HPDE6-E6E7 (cell line): ENCODE results near the gene LRP1B.

Experiments used
- DNase-seq: peaks from one replicate; pipeline ENCODE4 v3.0.0; 2011; ENCODE audit warnings: missing footprints; ENCODE audit errors: extremely low spot score

Gene LRP1B

GRCh38 chr2:141151611-141152286, 979.1 kb downstream of the LRP1B start:
- DNase-seq, result no peak

GRCh38 chr2:141142025-141142424, 988.8 kb downstream of the LRP1B start:
- no peak for DNase-seq

- no peak for DNase-seq
Measured at GRCh38 chr2:141137122-141137693, 993.6 kb downstream of the LRP1B start.

DNA sequence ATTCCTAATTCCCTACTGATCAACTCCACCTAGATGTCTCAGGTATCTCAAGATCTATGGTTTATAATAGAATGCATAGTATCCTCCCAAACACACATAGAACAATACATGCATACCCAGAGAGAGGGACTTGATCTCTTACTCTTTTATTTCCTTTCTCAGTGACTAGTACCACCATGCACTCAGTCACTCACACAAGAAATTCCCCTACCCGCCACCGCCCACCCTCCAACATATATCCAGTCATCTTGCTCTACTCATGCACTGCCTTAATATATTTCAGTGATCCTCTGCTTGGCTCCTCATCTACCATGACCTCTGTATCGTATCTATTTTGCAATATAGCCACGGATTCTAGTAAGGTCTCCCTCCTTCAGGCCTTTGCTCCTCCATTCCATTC, 996.9 kb downstream of the LRP1B start:
- DNase-seq, result no peak

GRCh38 chr2:141125432-141125831, 1005.4 kb downstream of the LRP1B start:
- no peak for DNase-seq

DNA sequence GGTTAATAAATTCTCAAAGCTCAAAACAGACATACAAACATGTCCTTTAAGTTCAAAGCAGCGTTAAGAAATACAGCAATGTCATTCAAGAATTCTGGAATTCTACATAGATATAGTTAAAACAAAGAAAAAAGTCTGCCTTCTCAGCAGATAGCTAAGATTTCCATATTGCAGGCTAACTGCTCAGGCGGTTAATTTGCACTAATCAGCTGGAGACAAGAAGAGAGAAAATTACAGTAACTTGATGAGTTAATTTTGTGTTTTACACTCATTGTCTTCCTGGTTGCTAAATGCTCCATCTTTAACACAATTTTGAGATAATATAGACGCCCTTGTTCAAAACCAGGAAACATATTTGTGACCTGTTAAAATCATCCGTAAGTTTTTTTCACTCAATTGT, 1012.0 kb downstream of the LRP1B start:
- DNase-seq, result no peak

- DNase-seq, result no peak
Measured at GRCh38 chr2:141113301-141113700, 1017.5 kb downstream of the LRP1B start.

- peak; percentile 7 for DNase-seq
Measured at GRCh38 chr2:141109633-141110032, 1021.2 kb downstream of the LRP1B start.

DNA sequence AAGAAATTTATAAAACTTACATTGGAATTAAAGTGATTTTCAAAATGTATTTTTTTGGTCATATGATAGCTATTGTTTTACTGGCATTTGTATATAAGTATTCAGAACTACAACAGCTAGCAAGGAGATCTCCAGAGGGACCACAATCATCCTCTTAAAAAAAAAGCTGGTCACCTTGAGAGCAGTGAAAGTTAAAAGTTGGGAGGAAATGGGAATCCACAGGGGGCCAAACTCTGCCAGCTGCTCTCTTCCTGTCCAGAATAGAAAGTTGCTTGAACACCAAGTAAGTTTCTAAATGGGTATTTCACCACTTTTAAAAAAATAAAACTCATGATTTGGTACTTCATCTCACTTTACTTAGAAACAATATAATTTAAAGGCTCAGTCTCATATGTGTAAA, 1025.1 kb downstream of the LRP1B start:
- DNase-seq, result no peak

GRCh38 chr2:141103216-141103615, 1027.6 kb downstream of the LRP1B start:
- DNase-seq, result no peak

- DNase-seq, result no peak
Measured at GRCh38 chr2:141079231-141079630, 1051.6 kb downstream of the LRP1B start.

DNA sequence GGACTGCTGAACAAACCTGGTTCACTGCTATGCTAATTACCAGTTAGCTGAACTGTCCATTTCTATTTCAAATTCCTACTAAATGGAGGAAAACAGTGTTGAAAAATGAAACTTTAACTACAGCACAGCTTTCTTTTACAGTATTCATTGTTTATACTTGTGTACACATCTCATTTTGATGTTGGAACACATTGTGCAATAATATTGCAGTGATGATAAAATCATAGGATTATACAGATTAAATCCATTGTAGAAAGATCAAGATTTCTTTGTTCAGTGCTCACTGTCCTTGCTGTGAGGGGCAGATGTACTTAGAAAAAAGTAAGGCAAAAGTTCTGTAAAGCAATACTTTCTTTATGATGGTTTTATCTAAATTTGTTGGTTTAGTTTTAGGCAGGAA, 1055.1 kb downstream of the LRP1B start:
- DNase-seq, result no peak

GRCh38 chr2:141068053-141068682, 1062.6 kb downstream of the LRP1B start:
- no peak for DNase-seq

DNA sequence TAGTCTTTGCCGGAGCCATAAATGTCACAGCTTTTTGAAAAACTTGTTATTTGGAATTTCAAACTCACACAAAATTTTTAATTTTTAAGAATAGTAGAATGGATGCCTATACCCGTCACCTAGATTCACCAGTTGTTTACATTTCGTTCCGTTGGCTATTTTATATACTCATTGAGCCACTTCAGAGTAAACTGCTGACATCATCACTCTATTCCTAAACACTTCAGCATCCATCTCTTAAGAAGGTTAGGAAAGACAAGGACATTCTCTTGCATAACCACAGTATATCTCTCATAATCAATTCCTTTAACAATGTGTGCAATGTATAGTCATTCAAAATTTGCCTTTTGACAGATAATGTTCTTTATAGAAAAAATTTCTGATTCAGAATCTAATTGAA, 1065.8 kb downstream of the LRP1B start:
- no peak for DNase-seq

GRCh38 chr2:141063406-141063805, 1067.4 kb downstream of the LRP1B start:
- DNase-seq, result no peak

DNA sequence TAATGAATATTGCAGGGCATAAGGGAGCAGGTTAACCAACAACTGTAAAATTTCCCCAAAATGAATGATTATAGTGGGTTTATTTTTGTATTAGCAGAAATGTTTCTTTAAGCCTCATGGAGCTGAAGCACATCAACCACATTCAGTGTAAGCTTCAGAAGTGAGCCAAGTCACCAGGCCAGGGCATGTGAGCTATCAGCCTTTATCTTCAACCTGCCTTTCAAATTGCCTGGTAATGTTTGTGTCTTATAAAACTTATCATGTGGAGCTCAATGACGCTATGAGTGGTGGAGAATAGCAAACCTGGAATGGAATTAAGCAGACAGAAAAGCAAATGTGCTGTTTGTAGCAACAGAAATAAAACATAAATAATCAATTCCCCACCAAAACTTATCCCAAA, 1068.4 kb downstream of the LRP1B start:
- no peak for DNase-seq

GRCh38 chr2:141062031-141062430, 1068.8 kb downstream of the LRP1B start:
- DNase-seq, result no peak

- DNase-seq, result no peak
Measured at GRCh38 chr2:141058556-141058955, 1072.3 kb downstream of the LRP1B start.

DNA sequence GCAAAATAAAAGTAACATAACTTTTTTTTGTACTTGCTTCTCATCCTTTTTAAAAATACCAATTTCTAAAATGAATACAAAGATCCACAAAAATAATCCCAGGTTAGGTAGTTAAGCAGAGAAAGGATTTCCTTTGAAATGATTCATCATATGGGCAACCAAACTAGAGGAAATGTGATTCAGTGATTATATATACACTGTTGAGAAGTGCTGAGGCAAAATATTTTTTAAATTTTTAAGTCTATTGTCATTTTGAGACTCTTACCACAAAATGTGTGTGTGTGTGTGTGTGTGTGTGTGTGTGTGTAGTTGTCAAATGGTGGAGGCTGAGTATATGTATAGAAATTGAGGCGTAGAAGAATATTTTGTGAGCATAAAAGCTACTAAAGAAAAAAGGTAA, 1075.3 kb downstream of the LRP1B start:
- DNase-seq, result peak; percentile 27

DNA sequence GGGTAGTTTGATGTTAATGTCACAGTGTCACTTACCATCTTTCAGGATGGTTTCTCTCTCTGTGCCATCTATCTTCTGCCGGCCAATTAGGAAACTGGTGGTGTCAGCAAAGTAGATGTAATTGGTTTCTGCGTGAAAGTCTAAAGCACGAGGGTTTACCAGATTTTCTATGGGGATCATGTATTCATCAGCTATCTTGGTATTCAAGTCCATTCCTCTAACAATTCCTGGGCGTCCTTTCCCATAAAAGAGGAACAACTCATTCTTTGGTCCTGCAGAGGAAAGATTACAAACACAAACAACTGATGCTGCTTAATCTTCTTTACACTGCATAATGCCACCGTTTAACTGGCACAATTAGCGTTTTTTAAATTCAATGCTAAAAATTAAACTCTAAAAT, 1081.9 kb downstream of the LRP1B start:
- DNase-seq, result no peak

DNA sequence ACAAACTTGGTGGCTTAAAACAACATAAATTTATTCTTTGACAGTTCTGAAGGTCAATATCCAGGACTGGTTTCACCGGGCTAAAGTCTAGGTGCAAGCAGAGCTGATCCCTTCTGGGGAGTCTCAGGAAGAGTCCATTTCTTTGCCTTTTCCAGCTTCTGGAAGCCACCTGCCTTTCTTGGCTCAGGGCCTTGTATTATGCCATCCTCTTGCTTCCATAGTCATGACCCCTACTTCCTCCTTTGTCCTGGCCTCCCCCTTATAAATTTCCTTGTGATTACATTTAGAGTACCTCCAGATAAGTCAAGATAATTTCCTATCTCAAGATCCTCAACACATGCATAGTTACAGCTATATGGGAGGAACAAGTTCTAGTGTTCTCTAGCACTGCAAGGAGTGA, 1089.5 kb downstream of the LRP1B start:
- no peak for DNase-seq

- no peak for DNase-seq
Measured at GRCh38 chr2:141038341-141038740, 1092.5 kb downstream of the LRP1B start.

DNA sequence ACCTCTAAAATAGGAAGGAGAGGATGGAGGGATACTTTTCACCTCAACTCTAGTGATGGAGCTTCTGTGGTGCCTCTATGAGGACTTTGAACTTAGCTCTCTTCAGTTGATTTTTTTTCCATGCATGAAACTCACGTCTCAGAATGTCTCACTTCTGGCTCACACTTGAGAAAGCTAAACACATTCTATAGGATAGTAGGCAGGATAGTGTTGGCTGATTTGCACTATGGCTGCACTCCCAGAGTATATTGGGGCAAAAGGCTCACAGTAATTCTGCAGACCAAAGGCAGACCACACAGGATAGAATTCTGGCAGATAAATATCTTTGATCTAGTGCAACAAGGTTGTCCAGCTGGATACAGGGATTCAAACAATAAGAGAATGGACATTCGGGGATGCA, 1093.5 kb downstream of the LRP1B start:
- no peak for DNase-seq
